Fibroblast of skin of right biceps (primary cell): ENCODE measurements around the gene MPO.

Experiments
- DNase-seq: peaks from one replicate; pipeline ENCODE4 v3.0.0-alpha.2; 2013

MPO gene

DNA sequence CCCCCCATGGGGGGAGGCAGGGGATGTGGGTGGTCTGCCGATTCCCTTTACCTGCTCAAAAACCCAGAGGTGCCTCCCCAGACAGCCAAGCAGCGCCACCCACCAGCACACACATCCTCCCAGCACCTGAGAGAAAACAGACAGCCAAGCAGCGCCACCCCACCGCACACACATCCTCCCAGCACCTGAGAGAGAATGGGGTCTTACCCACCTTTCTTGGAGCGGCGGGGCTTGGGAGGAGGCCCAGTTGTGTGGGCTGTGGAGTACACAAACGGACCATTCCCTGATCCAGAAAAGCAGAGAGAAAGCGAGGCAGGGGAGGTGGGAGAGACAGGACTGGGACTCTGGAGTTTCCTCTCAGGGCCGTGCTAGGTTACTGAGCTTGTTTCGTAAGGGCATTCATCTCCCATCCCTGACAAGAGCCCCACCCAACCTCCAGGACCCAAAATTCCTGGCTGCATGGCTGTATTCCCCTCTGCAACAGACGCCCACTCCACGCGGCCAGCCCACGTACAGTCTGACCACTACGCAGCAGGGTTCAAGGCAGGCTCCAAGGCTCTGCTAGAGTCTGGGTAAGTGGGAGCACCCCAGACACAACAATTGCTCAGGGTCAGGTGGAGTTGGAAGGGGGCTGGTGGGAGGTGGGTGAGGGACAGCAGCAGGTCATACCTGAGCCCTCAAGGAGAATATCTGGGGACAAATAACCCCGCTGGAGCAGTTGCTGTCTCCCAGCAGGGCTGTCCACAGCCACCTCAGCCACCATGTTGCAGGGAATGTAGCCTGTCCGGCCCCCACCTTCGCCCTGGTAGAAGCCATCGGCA is 25.6 kb upstream of the MPO start:
- DNase-seq, result no peak

GRCh38 chr17:58305626-58306025 is 24.9 kb upstream of the MPO start:
- DNase-seq, result no peak

DNA sequence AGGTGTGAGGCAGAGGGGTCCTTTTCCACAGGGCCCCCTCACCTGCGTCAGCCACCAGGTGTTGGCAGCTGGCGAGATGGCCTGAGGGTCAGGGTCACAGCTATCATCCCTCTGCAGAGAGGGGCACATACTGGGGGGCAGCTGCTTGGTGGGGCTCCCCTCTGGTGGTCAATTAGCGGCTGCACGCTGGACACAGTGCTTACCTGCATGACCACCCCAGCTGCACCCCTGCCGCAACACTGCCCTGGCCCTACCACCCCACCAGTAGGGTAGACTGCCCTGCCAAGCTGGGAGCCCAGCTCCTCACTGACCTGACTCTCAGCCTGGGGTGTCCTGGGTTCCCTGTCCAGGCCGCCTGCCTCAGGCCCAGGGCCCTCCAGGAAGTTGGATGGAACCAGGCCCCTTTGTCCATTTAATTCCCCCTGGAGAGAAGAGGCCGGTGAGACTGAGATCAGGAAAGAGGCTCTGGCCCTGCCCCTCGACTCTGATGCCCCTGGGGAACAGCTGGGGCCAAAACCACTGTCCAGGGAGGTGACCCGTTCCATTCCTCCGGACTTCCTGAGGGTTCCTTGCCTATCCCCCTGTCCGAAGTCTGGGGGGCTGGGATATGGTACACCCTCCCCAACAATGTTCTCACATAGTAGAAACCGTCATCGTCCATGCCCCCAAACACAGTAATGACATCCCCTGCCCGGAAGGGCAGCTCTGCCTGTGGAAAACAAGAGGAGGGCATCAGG is 24.2 kb upstream of the MPO start:
- no peak for DNase-seq

- peak; percentile 44 for DNase-seq
These were observed 23.4 kb upstream of the MPO start for GRCh38 chr17:58303971-58304749.

GRCh38 chr17:58302919-58303585 is 22.3 kb upstream of the MPO start:
- no peak for DNase-seq

- no peak for DNase-seq
These were observed 21.6 kb upstream of the MPO start for GRCh38 chr17:58302171-58302918.

- DNase-seq, result no peak
These were observed 20.9 kb upstream of the MPO start for GRCh38 chr17:58301504-58302150.

GRCh38 chr17:58300336-58300735 is 19.6 kb upstream of the MPO start:
- no peak for DNase-seq

- DNase-seq, result no peak
These were observed 13.3 kb upstream of the MPO start for GRCh38 chr17:58294034-58294433.

DNA sequence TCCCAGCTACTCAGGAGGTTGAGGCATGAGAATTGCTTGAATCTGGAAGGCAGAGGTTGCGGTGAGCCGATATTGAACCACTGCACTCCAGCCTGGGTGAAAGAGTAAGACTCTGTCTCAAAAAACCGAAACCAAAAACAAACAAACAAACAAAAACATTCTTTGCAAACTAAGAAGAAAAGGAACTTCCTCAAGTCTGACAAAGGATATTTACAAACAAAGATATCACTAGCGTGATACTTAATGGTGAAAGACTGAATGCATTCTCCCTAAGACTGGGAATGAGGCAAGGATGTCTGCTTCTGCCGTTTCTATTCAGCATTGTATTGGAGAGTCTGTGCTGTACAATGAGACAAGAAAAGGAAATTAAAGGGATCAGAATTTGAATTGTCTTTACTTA is 10.5 kb upstream of the MPO start:
- DNase-seq, result no peak

- DNase-seq, result no peak
These were observed 9.1 kb upstream of the MPO start for GRCh38 chr17:58289869-58290268.

- peak; percentile 24 for DNase-seq
These were observed 4.7 kb upstream of the MPO start for GRCh38 chr17:58285422-58285810.

DNA sequence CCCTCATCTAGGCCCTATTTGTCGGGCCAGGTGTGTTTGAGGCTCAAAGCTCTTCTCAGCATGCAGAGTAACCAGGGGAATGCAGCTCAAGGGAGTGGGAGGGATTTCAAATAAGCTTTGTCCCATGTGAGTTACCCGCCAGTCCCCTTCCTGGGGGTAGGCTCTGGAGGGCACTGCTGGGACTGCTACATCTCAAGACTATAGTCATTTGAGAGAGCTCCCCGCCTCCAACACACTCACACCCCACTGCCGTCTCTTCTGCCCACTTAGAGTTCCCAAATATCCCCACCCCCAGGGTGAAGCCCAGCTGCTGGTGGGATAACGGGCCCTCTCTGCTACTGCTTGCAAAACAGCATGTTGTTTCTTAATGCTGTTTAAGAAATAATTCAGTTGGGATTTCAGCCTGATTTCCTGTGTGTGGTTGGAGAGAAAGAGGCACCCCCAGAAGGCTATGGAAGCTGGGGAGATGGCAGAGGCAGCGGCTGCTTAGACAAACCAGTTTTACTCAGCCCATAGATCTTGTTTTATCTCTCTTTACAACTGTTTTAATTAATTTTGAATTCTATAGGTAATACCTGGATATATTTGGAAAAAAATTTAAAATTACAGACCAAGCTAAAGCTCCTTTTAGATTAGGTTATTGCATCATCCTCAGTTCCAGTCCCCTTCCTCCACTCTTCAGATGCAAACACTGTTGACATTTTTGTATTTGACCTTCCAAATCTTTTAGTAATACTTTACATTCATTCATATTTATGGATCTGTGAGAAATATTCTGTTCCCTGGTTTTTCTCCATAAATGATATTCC is 4.1 kb upstream of the MPO start:
- DNase-seq, result no peak

DNA sequence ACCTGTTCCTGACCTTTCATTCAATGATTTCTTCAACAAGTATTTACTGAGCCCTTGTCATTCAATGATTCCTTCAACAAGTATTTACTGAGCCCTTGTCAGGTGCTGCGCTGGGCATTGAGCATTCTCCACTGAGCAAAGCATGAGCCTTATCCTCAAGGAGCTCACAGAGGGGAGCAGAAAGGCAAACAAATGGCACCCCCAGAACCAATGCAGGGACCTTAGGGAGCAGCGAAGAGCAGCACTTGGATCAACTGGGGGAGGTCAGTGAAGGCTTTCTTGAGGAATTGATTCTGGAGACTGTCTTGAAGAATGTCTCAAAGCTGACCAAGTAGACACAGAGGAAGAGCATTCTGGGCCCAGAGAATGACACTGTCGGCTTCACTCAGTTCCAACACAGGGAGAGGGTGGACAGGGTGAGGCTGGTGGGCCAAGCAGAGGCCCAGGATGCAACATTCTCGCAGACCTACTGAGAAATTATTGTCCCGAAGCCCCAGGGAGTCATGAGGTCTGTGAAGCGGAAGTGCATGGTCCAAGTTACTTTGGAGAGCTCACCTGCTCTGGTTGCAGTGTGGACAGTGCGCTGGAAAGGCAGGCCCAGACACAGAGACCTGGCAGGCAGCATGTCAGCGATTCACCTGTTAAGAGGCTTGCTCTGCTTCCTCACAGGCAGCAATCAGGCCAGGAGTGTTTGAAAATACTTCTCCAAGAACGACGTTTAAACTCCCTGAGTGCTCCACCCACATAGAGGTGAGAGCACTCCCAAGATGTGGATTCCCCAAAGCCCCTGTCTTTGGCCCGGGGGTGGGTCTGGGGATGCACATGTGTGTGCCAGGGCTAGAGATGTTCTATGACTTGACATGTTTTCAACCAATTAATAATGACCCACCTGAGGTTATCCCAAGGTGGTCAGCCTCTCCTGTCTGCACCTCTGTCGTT is 3.2 kb upstream of the MPO start:
- DNase-seq, result no peak

- DNase-seq, result no peak
These were observed 1.7 kb upstream of the MPO start for GRCh38 chr17:58282442-58282841.

- DNase-seq, result no peak
These were observed 826 bp upstream of the MPO start for GRCh38 chr17:58281511-58282011.

DNA sequence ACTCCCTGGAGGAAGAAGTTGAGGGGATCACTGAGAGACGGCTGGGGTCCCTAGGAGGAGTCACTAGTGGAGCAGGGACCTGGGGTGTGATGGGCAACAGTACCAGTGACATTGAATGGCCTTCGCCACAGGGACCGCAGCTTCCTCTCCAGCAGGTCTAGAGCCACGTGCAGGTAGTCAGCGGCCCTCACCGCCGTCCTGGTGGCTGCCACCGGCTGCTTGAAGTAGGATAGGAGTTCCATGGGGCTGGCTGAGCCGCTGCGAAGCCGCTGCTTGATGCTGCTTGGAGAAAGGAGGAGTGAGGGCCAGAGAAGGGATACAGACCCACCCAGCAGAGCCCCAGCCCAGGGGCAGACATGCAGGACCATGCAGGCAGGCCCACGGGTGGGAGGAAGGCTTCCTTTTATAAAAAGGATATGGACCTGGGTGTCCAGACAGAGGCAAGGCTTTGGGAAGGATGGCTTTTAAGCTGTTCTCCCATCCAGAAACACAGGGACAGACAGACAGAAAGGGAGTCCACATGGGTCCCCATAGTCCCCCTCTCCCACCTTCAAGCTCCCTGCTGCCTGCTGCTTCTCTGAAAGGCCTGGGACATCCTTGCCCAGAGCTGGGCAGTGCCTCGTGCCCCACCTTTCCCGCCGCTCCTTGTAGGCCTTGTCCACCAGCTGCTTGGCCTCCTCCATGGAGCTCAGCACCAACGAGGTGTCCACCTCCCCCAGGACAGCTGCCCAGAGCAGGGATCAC is 827 bp downstream of the MPO start:
- DNase-seq, result no peak

GRCh38 chr17:58279016-58279711 is 1.6 kb downstream of the MPO start:
- no peak for DNase-seq
